Fibroblast of mammary gland (primary cell): ENCODE results near the gene EYA2.
A peak's percentile ranks its signal among the peaks of the same experiment; 100 is the strongest.

ENCODE experiments used
- DNase-seq: peaks from one replicate; pipeline ENCODE4 v3.0.0-alpha.2; 2010; ENCODE audit warnings: low read depth
- H3K4me3 ChIP-seq: 2 replicates; pipeline ENCODE4 v1.5.1; 2011; ENCODE audit warnings: low read depth, mild to moderate bottlenecking, low read length, moderate library complexity; ENCODE audit not compliant: control insufficient read depth
- TF ChIP-seq, protein P1 (sequence below): conservative IDR thresholded peaks from 2 replicates; pipeline ENCODE4 v1.5.1; 2011; ENCODE audit warnings: low read depth, low read length, inconsistent platforms; ENCODE audit not compliant: control insufficient read depth, insufficient read depth

Gene EYA2

DNA sequence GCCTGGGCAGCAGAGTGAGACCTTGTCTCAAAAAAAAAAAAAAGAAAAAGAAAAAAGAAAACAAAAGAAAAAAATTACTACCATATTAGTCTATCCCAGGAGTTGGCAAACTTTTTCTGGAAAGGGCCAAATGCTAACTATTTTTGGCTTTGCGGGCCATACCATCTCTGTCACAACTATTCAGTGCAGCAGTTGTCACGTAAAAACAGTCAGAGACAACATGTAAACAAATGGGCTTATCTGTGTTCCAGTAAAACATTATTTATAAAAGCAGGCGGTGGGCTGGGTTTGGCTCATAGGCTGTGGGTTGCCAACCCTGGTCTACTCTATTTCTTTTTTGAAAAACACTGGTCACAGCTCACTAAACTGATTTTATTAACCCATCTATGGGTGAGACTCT lies 53.4 kb downstream of the EYA2 start:
- no peak overlapping the region for H3K4me3 ChIP-seq
- DNase-seq: no peak
- TF ChIP-seq, protein P1, sequence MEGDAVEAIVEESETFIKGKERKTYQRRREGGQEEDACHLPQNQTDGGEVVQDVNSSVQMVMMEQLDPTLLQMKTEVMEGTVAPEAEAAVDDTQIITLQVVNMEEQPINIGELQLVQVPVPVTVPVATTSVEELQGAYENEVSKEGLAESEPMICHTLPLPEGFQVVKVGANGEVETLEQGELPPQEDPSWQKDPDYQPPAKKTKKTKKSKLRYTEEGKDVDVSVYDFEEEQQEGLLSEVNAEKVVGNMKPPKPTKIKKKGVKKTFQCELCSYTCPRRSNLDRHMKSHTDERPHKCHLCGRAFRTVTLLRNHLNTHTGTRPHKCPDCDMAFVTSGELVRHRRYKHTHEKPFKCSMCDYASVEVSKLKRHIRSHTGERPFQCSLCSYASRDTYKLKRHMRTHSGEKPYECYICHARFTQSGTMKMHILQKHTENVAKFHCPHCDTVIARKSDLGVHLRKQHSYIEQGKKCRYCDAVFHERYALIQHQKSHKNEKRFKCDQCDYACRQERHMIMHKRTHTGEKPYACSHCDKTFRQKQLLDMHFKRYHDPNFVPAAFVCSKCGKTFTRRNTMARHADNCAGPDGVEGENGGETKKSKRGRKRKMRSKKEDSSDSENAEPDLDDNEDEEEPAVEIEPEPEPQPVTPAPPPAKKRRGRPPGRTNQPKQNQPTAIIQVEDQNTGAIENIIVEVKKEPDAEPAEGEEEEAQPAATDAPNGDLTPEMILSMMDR: no peak

DNA sequence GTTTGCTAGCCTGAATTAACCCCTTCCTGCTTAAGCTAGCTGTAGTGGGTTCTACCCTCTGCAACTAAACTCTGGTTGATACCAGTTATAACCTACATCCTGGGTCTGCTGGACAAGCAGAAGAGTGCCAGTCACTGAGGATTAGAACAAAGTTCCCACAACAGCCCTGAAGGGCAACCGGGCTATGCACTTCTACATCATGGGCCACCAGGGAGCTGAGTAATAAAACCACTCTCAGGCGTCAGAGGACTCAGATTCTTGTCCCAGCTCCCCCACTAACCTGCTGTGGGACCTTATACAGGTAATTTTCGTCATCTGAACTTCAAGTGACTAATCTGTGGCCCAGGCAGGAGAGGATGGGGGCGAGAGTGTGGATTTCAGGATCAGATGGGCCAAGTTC lies 56.8 kb downstream of the EYA2 start:
- TF ChIP-seq, protein P1: no peak
- no peak overlapping the region for H3K4me3 ChIP-seq
- peak; percentile 75 for DNase-seq

DNA sequence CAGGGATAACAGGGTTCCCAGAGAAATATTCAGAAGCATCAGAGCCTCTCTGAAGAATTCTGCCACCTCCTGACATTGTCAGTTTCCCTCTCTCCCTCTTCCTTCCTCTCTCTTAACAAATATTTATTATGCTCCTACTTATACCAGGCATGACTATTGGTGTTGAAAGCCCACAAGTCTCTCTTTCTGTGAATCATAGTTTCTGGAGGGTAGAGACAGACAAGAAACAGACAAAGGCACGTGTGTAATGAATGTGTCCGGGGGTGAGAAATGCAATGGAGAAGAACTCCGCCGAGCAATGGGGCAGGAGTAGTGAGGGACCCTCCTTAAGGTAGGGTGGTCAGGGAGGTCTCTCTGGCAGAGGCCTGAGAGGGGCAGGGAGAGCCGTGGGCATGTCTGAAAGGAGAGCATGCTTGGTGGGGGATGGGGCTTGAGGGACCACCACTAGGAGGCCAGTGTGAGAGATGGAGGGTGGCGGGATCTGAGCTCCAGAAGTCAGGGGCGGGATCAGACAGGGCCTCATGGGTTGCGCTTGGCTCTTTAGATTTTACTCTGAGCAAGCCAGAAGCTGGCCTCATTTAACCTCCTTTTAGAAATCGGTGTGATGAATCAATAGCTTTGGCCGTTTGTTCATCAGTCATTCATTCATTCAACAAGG lies 57.3 kb downstream of the EYA2 start:
- no peak overlapping the region for H3K4me3 ChIP-seq
- TF ChIP-seq, protein P1: no peak
- peak; percentile 55 for DNase-seq

DNA sequence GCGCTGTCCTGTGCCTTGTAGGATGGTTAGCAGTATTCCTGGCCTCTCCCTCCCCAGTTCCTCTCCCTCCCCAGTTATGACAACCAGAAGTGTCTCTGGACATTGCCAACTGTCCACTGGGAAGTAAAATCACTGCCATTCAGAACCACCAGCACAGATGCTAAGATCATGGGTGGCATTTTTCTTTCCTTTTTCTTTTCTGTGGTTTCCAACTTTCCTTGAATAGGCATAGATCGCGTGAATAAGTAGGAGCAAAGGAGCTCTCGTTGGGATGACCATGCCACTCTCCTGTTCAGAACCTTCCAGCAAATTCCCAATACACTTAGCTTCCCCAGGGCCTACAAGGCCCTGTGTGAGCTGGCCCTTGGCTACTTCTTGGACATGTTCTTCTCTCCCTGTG lies 59.0 kb downstream of the EYA2 start:
- no peak for DNase-seq

DNA sequence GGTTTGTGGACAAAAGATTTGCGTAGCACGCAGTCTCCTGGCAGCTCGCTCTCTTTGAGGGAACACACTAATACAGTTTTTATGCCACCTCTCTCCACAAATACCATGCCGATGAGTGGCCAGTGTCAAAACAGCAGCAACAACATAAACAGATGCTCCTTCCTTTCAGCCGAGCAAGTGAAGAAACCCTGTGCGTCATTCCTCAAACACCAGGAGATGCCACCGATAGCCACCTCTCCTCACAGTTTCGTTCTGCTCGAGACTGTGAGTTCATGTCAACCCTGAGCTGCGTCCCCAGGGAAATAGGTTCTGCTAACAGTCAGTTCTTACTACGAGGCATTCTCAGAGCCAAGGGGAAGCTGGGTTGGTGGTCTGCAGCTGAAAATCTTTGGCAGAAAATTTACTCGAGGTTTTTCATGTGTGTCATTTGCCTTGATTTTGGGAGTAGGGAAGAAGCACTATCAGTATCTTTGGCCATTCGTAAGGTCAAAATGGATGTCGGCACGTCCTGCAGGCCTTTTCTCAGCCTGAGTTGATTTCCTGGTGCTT lies 59.9 kb downstream of the EYA2 start:
- peak; percentile 89 for DNase-seq
- H3K4me3 ChIP-seq: no peak overlapping the region
- TF ChIP-seq, protein P1: no peak

More for the DNA sequence above, 59.0 kb downstream of the EYA2 start:
- no peak overlapping the region for H3K4me3 ChIP-seq
- TF ChIP-seq, protein P1: no peak

DNA sequence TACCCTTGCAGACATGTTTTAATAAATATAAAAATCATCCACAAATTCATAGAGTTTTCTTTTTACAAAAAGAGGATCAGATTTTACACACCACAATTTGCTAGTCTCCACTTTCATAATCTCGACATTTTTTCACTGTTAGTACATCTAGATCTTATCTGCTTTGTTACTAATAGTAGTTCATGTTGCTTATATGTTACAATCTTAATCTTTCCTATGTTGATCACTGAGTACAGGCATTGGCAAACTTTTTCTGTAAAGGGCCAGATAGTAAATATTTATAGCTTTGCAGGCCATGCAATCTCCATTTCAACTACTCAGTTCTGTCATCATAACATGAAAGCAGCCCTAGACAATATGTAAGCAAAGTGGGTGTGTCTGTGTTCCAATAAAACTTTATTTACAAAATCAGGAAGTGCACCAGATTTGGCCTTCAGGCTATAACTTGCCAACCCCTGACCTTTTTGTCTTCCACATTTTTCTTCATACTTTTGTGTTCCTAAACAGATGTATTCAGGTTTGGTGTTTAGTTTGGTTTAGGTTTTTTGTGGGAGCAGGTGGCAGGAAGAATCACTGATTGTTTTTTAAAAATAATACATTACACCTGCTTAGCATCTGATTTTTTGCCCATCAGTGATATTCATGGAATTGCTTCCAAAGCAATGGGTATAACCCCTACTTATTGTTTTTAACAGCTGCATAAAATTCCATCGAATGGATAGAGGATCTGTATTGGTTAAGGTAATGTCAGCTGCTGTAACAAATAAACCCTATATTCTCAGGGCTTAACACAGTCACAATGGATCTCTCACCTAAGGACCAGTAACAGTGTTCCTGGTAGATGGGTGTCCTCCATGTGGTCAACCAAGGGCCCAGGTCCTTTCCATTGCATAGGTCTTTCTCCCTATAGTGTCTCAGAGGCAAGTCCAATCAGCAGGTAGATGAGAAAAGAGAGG lies 61.2 kb downstream of the EYA2 start:
- no peak overlapping the region for H3K4me3 ChIP-seq
- TF ChIP-seq, protein P1: no peak
- no peak for DNase-seq
